GM12878 (cell line): ENCODE measurements around the gene MSANTD3.

Source experiments
- CEBPB ChIP-seq, 2 experiments: fragments of 150-350 bp in 1 of 2; IDR thresholded peaks; 2 replicates each; pipeline ENCODE4 v1.6.1; 2012 to 2014; ENCODE audit warnings: low read depth in 2 of 2, low read length in 2 of 2, borderline replicate concordance in 1 of 2, inconsistent platforms in 1 of 2
- EED ChIP-seq: sonication (generic); IDR thresholded peaks from 2 replicates; pipeline ENCODE4 v1.6.1; 2016; ENCODE audit warnings: antibody characterized with exemption, low read depth
- FOXM1 ChIP-seq: IDR thresholded peaks from 2 replicates; pipeline ENCODE4 v1.6.1; 2012; ENCODE audit warnings: low read depth, mild to moderate bottlenecking, inconsistent platforms, low read length, moderate library complexity
- MEF2A ChIP-seq: IDR thresholded peaks from 2 replicates; pipeline ENCODE4 v1.6.1; 2011; ENCODE audit warnings: low read depth, mild to moderate bottlenecking, low read length, moderate library complexity; ENCODE audit not compliant: insufficient read depth
- POLR2AphosphoS2 ChIP-seq: IDR thresholded peaks from 2 replicates; pipeline ENCODE4 v1.6.1; 2011; ENCODE audit warnings: low read depth, mild to moderate bottlenecking, low read length, improper control_type of control experiment, moderate library complexity
- POLR2AphosphoS5 ChIP-seq: IDR thresholded peaks from 2 replicates; pipeline ENCODE4 v1.6.1; 2011; ENCODE audit warnings: mild to moderate bottlenecking, low read length, inconsistent platforms
- REST ChIP-seq: IDR thresholded peaks from 2 replicates; pipeline ENCODE4 v1.6.1; 2012; ENCODE audit warnings: mild to moderate bottlenecking, low read depth, low read length
- SREBF2 ChIP-seq: IDR thresholded peaks from 2 replicates; pipeline ENCODE4 v1.6.1; 2012; ENCODE audit warnings: mild to moderate bottlenecking, low read length
- SRF ChIP-seq, 2 experiments: IDR thresholded peaks; 2 replicates each; pipeline ENCODE4 v1.6.1; 2011; ENCODE audit warnings: low read depth in 2 of 2, low read length in 2 of 2, mild to moderate bottlenecking in 1 of 2, moderate library complexity in 1 of 2
- SUZ12 ChIP-seq: fragments of 200-600 bp; sonication (generic); IDR thresholded peaks from one replicate; pipeline ENCODE4 v1.6.1; 2018; ENCODE audit warnings: antibody characterized with exemption, mild to moderate bottlenecking; ENCODE audit not compliant: unreplicated experiment
- TAF1 ChIP-seq: IDR thresholded peaks from 2 replicates; pipeline ENCODE4 v1.6.1; 2011; ENCODE audit warnings: mild to moderate bottlenecking, low read depth, low read length, borderline replicate concordance
- ZNF274 ChIP-seq: IDR thresholded peaks from one replicate; pipeline ENCODE4 v1.8.0; 2011; ENCODE audit not compliant: insufficient read length, insufficient read depth
- TF ChIP-seq, protein P1 (sequence below): IDR thresholded peaks from 2 replicates; pipeline ENCODE4 v1.6.1; 2011; ENCODE audit warnings: borderline replicate concordance, low read depth, mild to moderate bottlenecking, moderate library complexity, low read length; ENCODE audit not compliant: insufficient read depth, poor library complexity, severe bottlenecking

DNA sequence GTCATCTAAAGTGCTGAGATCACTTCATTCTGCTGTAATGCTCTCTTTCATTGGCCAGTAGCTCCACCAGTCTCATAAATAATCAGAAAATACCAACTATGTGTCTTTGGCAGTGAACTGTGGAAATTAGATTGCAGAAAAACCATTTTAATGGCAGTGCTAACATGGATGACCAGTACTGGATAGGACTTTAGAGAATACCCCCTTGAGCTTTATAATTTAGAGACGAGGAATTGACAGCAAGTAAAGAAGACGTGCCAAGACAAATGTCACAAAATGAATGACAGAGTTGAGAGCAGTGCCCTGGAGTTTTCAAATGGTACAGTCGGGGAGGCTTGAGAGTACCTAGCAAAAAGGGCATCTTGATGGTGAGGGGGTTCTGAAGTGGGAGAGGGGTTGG lies 5.8 kb downstream of the MSANTD3 start:
- no peak for TF ChIP-seq POLR2AphosphoS2
- TF ChIP-seq, protein P1, sequence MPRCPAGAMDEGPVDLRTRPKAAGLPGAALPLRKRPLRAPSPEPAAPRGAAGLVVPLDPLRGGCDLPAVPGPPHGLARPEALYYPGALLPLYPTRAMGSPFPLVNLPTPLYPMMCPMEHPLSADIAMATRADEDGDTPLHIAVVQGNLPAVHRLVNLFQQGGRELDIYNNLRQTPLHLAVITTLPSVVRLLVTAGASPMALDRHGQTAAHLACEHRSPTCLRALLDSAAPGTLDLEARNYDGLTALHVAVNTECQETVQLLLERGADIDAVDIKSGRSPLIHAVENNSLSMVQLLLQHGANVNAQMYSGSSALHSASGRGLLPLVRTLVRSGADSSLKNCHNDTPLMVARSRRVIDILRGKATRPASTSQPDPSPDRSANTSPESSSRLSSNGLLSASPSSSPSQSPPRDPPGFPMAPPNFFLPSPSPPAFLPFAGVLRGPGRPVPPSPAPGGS, result no peak
- no peak for TF ChIP-seq SUZ12
- TF ChIP-seq CEBPB (IDR thresholded peaks at IDR 0.05; ENCODE audit: borderline replicate concordance in 1 of 2, low read depth in 2 of 2, low read length in 2 of 2), result no peak
- TF ChIP-seq MEF2A, result no peak
- TF ChIP-seq ZNF274, result no peak
- TF ChIP-seq FOXM1, result no peak
- no peak for TF ChIP-seq EED
- TF ChIP-seq SREBF2, result no peak
- TF ChIP-seq POLR2AphosphoS5, result no peak
- no peak for TF ChIP-seq TAF1
- TF ChIP-seq REST, result no peak
- no peak for TF ChIP-seq SRF (IDR thresholded peaks at IDR 0.05; ENCODE audit: low read depth in 2 of 2, low read length in 2 of 2)
